ENCODE measurements around the gene USP25.

The USP25 gene

GRCh38 chr21:15820852-15821379 lies 91.1 kb downstream of the USP25 start:
- Histone ChIP-seq H3K9me3 (ENCODE audit: severe bottlenecking) (no peaks in the 10 kb centered on the region), H3K27me3 (ENCODE audit: insufficient read depth, poor library complexity, severe bottlenecking) (peaks cover 3% of the 10 kb centered on the region), H3K36me3 (ENCODE audit: low read depth) (peaks cover 54% of the 10 kb centered on the region), H3K4me3 (ENCODE audit: severe bottlenecking) (no peak overlapping the region), H3K27ac (ENCODE audit: poor library complexity, severe bottlenecking) (no peak overlapping the region), H3K4me1 (ENCODE audit: insufficient read depth, poor library complexity, severe bottlenecking) (peaks cover 9% of the 10 kb centered on the region)
- ATAC-seq (ENCODE audit: low read depth) (no peak), DNase-seq (ENCODE audit: low spot score) (no peak)
- no peak for TF ChIP-seq CTCF (IDR thresholded peaks at IDR 0.05; ENCODE audit: poor library complexity, severe bottlenecking)

GRCh38 chr21:15823486-15824150 lies 93.8 kb downstream of the USP25 start:
- DNase-seq (ENCODE audit: low spot score) (no peak), ATAC-seq (ENCODE audit: low read depth) (no peak)
- Histone ChIP-seq H3K27ac (ENCODE audit: poor library complexity, severe bottlenecking) (no peak overlapping the region), H3K4me1 (ENCODE audit: insufficient read depth, poor library complexity, severe bottlenecking) (peaks cover 9% of the 10 kb centered on the region), H3K4me3 (ENCODE audit: severe bottlenecking) (no peak overlapping the region), H3K9me3 (ENCODE audit: severe bottlenecking) (no peaks in the 10 kb centered on the region), H3K36me3 (ENCODE audit: low read depth) (peaks cover 71% of the 10 kb centered on the region), H3K27me3 (ENCODE audit: insufficient read depth, poor library complexity, severe bottlenecking) (peaks cover 3% of the 10 kb centered on the region)
- no peak for TF ChIP-seq CTCF (IDR thresholded peaks at IDR 0.05; ENCODE audit: poor library complexity, severe bottlenecking)

- peaks cover 3% of the 10 kb centered on the region for H3K4me1 ChIP-seq (ENCODE audit: insufficient read depth, poor library complexity, severe bottlenecking)
- H3K27ac ChIP-seq (ENCODE audit: poor library complexity, severe bottlenecking): no peak overlapping the region
- ATAC-seq (ENCODE audit: low read depth): no peak
These were observed 95.9 kb downstream of the USP25 start for GRCh38 chr21:15825700-15826099.

GRCh38 chr21:15826147-15826780 lies 96.5 kb downstream of the USP25 start:
- peaks cover 79% of the 10 kb centered on the region for H3K36me3 ChIP-seq (ENCODE audit: low read depth)
- peak; percentile 86 for TF ChIP-seq CTCF (IDR thresholded peaks at IDR 0.05; ENCODE audit: poor library complexity, severe bottlenecking)
- ATAC-seq (ENCODE audit: low read depth) (peak; percentile 89), DNase-seq (ENCODE audit: low spot score) (no peak)
- peaks cover 3% of the 10 kb centered on the region for H3K27me3 ChIP-seq (ENCODE audit: insufficient read depth, poor library complexity, severe bottlenecking)
- no peaks in the 10 kb centered on the region for H3K9me3 ChIP-seq (ENCODE audit: severe bottlenecking)
- no peak overlapping the region for H3K27ac ChIP-seq (ENCODE audit: poor library complexity, severe bottlenecking)
- H3K4me1 ChIP-seq (ENCODE audit: insufficient read depth, poor library complexity, severe bottlenecking): no peaks in the 10 kb centered on the region
- H3K4me3 ChIP-seq (ENCODE audit: severe bottlenecking): no peak overlapping the region

More at GRCh38 chr21:15825700-15826099, 95.9 kb downstream of the USP25 start:
- Histone ChIP-seq H3K27me3 (ENCODE audit: insufficient read depth, poor library complexity, severe bottlenecking) (peaks cover 3% of the 10 kb centered on the region), H3K36me3 (ENCODE audit: low read depth) (peaks cover 78% of the 10 kb centered on the region), H3K9me3 (ENCODE audit: severe bottlenecking) (no peaks in the 10 kb centered on the region), H3K4me3 (ENCODE audit: severe bottlenecking) (no peak overlapping the region)
- no peak for TF ChIP-seq CTCF (IDR thresholded peaks at IDR 0.05; ENCODE audit: poor library complexity, severe bottlenecking)
- no peak for DNase-seq (ENCODE audit: low spot score)

All from RWPE2 (cell line).